Measurements from ENCODE around the gene ADAM29.
"Not testable (repeated sequence)": the region's sequence is repeated elsewhere in the genome, so short reads cannot be mapped to it uniquely, and the experiment has no call there.

The ADAM29 gene

GRCh38 chr4:174918058-174918457 is at the start of gene ADAM29:
Gene ADAM29 (plus strand): TSS chr4:174918358. CDS start chr4:174975526, 57,168 bp downstream.
- DNase-seq = no peak

GRCh38 chr4:174869339-174869738 is 48.8 kb upstream of the ADAM29 start:
- DNase-seq = no peak

- no peak for DNase-seq
These were observed 47.8 kb upstream of the ADAM29 start for GRCh38 chr4:174870311-174870710.

- no peak for DNase-seq
These were observed 46.8 kb upstream of the ADAM29 start for GRCh38 chr4:174871407-174871806.

GRCh38 chr4:174873146-174873545 is 45.0 kb upstream of the ADAM29 start:
- DNase-seq = not testable (repeated sequence)

GRCh38 chr4:174873931-174874330 is 44.2 kb upstream of the ADAM29 start:
- DNase-seq = no peak

- DNase-seq = no peak
These were observed 43.3 kb upstream of the ADAM29 start for GRCh38 chr4:174874898-174875297.

GRCh38 chr4:174880001-174880400 is 38.2 kb upstream of the ADAM29 start:
- DNase-seq = no peak

- no peak for DNase-seq
These were observed 35.7 kb upstream of the ADAM29 start for GRCh38 chr4:174882317-174882992.

- no peak for DNase-seq
These were observed 10.7 kb upstream of the ADAM29 start for GRCh38 chr4:174907508-174907907.

- no peak for DNase-seq
These were observed 7.9 kb upstream of the ADAM29 start for GRCh38 chr4:174910271-174910670.

GRCh38 chr4:174912919-174913543 is 5.1 kb upstream of the ADAM29 start:
- no peak for DNase-seq

- DNase-seq = no peak
These were observed 1.8 kb downstream of the ADAM29 start for GRCh38 chr4:174919886-174920423.

GRCh38 chr4:174926958-174927357 is 8.8 kb downstream of the ADAM29 start:
- no peak for DNase-seq

- no peak for DNase-seq
These were observed 10.0 kb downstream of the ADAM29 start for GRCh38 chr4:174928174-174928573.

- DNase-seq = no peak
These were observed 10.6 kb downstream of the ADAM29 start for GRCh38 chr4:174928575-174929253.

- no peak for DNase-seq
These were observed 11.2 kb downstream of the ADAM29 start for GRCh38 chr4:174929346-174929745.

GRCh38 chr4:174930895-174931294 is 12.7 kb downstream of the ADAM29 start:
- no peak for DNase-seq

GRCh38 chr4:174933083-174933482 is 14.9 kb downstream of the ADAM29 start:
- DNase-seq = no peak

- DNase-seq = no peak
These were observed 16.2 kb downstream of the ADAM29 start for GRCh38 chr4:174934360-174934759.

- DNase-seq = no peak
These were observed 17.4 kb downstream of the ADAM29 start for GRCh38 chr4:174935607-174936006.

GRCh38 chr4:174940002-174940401 is 21.8 kb downstream of the ADAM29 start:
- DNase-seq = no peak

GRCh38 chr4:174946246-174946645 is 28.1 kb downstream of the ADAM29 start:
- DNase-seq = no peak

GRCh38 chr4:174948826-174949225 is 30.7 kb downstream of the ADAM29 start:
- no peak for DNase-seq
